Mesodermal cell (in vitro differentiated cells): Measurements from ENCODE around the gene LIPJ. TPM values are rescaled to one million over a fixed set of nuclear protein-coding genes. Genes with fewer than 3 reads are reported as not detected.

Experiments used
- H3K27ac ChIP-seq: 2 replicates; pipeline ENCODE4 v1.7.0; 2013; ENCODE audit warnings: mild to moderate bottlenecking, low read depth, low read length, moderate library complexity; ENCODE audit not compliant: severe bottlenecking
- H3K36me3 ChIP-seq: 2 replicates; pipeline ENCODE4 v1.7.1; 2013; ENCODE audit warnings: mild to moderate bottlenecking, low read length, moderate library complexity; ENCODE audit not compliant: control insufficient read depth, insufficient read depth
- H3K4me1 ChIP-seq: one replicate; pipeline ENCODE4 v1.7.1; 2013; ENCODE audit warnings: mild to moderate bottlenecking, low read length; ENCODE audit not compliant: insufficient read depth, control insufficient read depth, poor library complexity, severe bottlenecking
- H3K4me3 ChIP-seq: 2 replicates; pipeline ENCODE4 v1.7.0; 2013; ENCODE audit warnings: low read length, control low read depth, mild to moderate bottlenecking; ENCODE audit not compliant: insufficient read depth, poor library complexity, severe bottlenecking; ENCODE audit errors: extremely low read depth
- H3K9me3 ChIP-seq: 2 replicates; pipeline ENCODE4 v1.7.1; 2013; ENCODE audit warnings: mild to moderate bottlenecking, low read length, moderate library complexity; ENCODE audit not compliant: control insufficient read depth
- WGBS, 2 experiments: methylation state at CpG; one replicate each; pipeline ENCODE4 v1.1.5; 2013; ENCODE audit warnings: missing lambda C conversion rate in 2 of 2; ENCODE audit not compliant: insufficient coverage in 2 of 2; 5-methylcytosine and 5-hydroxymethylcytosine counted together
- polyA plus RNA-seq, 2 experiments: library from polyadenylated mRNA; stranded (reverse); fragments of 50-300 nt; gene quantifications; one replicate each; pipeline ENCODE4 v1.2.3, GENCODE V29; 2013

LIPJ gene, protein sequence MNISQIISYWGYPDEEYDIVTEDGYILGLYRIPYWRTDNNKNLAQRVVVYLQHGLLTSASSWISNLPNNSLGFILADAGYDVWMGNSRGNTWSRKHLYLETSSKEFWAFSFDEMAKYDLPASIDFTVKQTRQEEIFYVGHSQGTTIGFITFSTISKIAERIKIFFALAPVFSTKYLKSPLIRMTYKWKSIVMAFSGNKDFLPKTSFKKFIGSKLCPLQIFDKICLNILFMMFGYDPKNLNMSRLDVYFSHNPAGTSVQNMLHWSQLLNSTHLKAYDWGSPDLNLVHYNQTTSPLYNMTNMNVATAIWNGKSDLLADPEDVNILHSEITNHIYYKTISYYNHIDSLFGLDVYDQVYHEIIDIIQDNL
- not detected for polyA plus RNA-seq (2013, experiment 1 of 2)
- not detected for polyA plus RNA-seq (2013, experiment 2 of 2)

DNA sequence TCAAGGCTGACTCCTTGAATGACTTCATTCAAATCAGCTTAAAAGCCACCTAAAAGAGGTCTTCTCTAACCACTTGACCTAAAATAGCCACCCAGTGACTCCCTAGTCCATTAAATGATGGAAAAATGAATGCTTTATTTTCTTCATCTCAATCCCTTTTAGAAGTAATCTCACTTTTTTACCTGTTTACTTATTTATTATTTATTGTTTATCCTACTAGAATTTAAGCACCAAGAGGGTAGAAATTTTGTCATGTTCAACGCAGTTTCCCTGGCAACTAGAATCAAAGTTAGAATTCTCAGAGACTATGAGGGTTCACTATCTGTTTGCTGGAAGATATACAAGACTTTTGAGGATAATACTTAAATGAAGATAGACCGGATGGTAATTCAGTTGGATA lies at the start of gene LIPJ:
TSS of gene LIPJ (plus strand) at position 301 of the 400 bp plus-strand sequence. CDS start 3,926 bp downstream, outside the sequence.
- H3K4me1 ChIP-seq = no peaks in the 10 kb centered on the region
- no peak within 1 kb of the TSS for H3K4me3 ChIP-seq
- H3K9me3 ChIP-seq = no peaks in the 10 kb centered on the region
- no peaks in the 10 kb centered on the region for H3K36me3 ChIP-seq
- H3K27ac ChIP-seq = no peak within 1 kb of the TSS
- 100% methylated on average over 1 to 2 of the region's 2 CpGs for WGBS, 2 experiments

DNA sequence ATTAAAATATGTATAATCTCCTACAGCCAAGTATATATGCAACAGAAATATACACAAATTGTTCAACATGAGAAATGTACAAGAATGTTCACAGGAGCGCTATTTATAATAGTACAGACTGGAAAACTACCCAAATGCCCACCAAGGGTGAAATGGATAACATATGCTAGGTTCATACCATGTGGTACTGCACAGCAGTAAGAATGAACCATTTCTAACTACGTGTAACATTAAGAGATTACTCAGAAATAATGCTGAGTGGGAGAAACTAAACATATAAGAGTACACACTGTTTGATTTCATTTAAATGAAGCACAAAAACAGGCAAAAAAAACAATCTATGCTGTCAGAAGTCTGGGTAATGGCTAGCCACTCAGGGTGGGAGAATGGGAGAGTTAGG lies 49.2 kb upstream of the LIPJ start:
- no peak overlapping the region for H3K4me3 ChIP-seq
- H3K4me1 ChIP-seq = peaks cover 19% of the 10 kb centered on the region
- no peak overlapping the region for H3K27ac ChIP-seq
- H3K9me3 ChIP-seq = no peaks in the 10 kb centered on the region
- H3K36me3 ChIP-seq = no peaks in the 10 kb centered on the region
- WGBS, 2 experiments = 83% methylated on average over 1 of the region's 2 CpGs; no CpG with 5 or more reads in 1 of the 2 experiments

DNA sequence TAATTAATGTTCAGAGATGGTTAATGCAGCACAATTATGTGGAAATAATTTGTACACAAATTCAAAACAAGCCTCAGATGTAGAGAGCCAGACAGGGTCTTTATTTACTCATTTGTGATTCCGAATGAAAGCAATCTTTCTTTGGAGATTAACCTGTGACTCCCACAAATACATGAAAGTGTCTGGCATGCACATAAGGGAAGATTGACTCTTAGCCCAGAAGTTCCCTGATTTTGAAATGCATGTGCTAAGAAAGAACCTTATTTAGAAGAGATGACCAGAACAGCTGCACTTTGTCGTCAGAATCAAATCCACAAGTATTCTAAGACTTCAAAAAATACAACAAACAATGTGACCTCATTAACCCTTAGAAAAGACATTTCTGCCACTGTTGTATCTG lies 48.5 kb upstream of the LIPJ start:
- no peak overlapping the region for H3K27ac ChIP-seq
- no peaks in the 10 kb centered on the region for H3K36me3 ChIP-seq
- no peak overlapping the region for H3K4me3 ChIP-seq
- WGBS, 2 experiments = 50 to 100% methylated on average over 1 to 2 of the region's 2 CpGs
- H3K4me1 ChIP-seq = peaks cover 19% of the 10 kb centered on the region
- no peaks in the 10 kb centered on the region for H3K9me3 ChIP-seq

DNA sequence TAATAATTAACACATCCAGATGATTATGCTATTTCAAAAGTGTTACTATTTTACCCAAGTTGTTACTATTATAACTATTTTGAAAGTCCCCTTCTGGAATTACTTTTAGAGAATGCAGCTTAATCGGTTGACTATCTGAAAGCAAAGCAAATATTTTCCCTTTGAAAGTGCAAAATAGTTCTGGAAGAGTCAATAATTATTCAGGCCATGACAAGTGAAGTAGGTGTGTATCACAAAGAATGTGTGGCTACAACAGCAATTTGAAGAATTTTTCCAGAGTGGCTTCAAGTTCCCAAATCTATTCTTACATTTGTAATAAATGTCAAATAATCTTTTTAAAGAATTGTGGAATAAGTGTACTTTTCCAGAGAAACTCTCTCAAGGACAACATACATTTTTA lies 46.2 kb upstream of the LIPJ start:
- no peaks in the 10 kb centered on the region for H3K9me3 ChIP-seq
- no peak overlapping the region for H3K27ac ChIP-seq
- WGBS, 2 experiments = 75% methylated on average over 1 of the region's 1 CpG; no CpG with 5 or more reads in 1 of the 2 experiments
- no peak overlapping the region for H3K4me3 ChIP-seq
- H3K36me3 ChIP-seq = no peaks in the 10 kb centered on the region
- H3K4me1 ChIP-seq = peaks cover 19% of the 10 kb centered on the region

DNA sequence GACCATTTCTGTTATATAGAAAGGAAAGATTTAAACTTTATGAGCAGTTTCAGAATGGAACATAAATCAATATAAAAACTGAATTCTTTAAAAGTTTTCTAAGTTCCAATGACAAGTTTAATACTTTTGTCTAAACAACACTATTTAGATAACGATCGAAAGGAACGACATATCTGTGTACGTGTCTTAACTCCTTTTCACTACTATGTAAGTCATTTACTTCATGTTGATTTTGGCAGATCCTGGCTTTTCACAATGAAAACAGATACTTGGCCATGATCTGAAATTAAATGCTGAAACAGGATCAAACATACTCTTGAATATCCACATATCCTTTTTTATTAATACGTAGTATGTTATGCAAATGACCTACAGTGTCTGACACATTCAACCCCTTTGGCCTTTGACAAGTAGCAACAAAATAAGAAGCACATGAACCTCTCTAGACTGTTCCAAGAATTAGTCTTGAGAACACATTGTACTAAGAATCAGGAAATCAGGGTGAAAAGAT lies 45.4 kb upstream of the LIPJ start:
- Histone ChIP-seq H3K4me3 (no peak overlapping the region), H3K36me3 (no peaks in the 10 kb centered on the region), H3K4me1 (peaks cover 19% of the 10 kb centered on the region), H3K9me3 (no peaks in the 10 kb centered on the region), H3K27ac (no peak overlapping the region)
- 96 to 97% methylated on average over 4 of the region's 5 CpGs for WGBS, 2 experiments

DNA sequence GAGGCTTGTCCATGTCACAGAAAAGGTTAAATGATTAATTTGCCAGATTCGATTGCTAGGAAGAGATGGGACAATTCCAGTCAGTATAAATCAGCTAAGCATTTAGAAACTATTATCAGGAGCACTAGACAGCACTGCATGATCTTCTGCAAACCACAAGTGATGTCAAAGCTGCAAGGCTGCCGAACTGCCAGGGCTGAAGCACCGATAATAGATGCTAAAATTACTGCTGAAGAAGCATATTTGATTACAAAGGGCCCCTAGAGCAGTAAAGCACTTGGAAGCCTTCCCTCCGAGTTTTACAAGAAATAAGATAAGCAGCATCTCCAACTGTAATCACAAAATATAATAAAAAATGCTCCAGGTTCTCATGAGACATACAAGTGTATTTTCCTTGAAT lies 44.0 kb upstream of the LIPJ start:
- WGBS, 2 experiments = 84 to 97% methylated on average over 4 of the region's 4 CpGs

DNA sequence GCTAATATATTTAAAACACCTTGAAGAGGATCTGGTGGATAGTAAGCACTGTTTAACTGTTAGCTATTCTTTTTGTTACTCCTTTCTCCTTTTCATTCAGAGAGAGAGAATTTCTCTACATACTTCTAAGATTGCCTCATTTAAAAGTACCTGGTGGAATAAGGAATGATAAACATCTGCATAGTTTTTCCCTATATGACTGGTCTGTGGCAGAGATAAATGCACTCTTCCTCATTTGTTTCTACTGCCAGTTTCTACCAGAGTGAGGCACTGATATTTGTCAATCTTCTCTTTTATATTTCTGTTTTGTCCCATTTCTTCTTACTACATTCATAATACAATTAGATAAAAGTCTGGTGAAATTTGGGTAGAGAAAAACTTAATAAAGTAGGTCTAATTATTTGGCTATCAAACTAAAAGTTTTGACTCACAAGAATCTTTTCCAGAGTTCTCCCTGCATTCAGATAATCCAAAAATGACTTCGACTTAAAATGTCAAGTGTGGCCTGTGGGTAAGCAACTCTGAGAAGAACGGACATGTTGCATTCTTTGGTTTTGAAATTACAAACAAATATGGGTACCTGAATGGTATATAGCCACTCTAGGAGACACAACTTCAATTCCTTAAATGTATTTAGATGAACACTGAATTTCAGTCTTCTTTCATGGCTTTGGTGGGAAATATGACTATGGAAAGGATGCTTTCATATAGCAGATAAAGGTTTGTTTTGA lies 42.3 kb upstream of the LIPJ start:
- Histone ChIP-seq H3K27ac (no peak overlapping the region), H3K36me3 (no peaks in the 10 kb centered on the region), H3K9me3 (no peaks in the 10 kb centered on the region), H3K4me3 (no peak overlapping the region), H3K4me1 (peaks cover 4% of the 10 kb centered on the region)
- WGBS, 2 experiments = 100% methylated on average over 1 of the region's 2 CpGs; no CpG with 5 or more reads in 1 of the 2 experiments

More for the DNA sequence above, 44.0 kb upstream of the LIPJ start:
- Histone ChIP-seq H3K9me3 (no peaks in the 10 kb centered on the region), H3K4me3 (no peak overlapping the region), H3K27ac (no peak overlapping the region), H3K4me1 (peaks cover 16% of the 10 kb centered on the region), H3K36me3 (no peaks in the 10 kb centered on the region)

DNA sequence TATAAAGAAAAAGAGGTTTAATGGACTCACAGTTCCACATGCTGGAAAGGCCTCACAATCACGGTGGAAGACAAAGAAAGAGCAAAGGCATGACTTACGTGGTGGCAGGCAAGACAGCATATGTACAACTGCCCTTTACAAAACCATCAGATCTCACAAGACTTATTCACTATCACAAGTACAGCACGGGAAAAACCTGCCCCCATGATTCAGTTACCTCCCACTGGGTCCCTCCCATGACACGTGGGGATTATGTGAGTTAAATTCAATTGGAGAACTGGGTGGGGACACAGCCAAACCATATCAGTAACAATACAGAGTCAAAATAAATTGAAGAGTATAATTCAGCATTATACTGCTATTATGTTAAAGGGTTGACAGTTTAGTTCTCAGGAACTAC lies 41.2 kb upstream of the LIPJ start:
- H3K36me3 ChIP-seq = no peaks in the 10 kb centered on the region
- H3K4me3 ChIP-seq = no peak overlapping the region
- no peak overlapping the region for H3K27ac ChIP-seq
- WGBS, 2 experiments = 85 to 94% methylated on average over 2 of the region's 4 CpGs
- no peaks in the 10 kb centered on the region for H3K9me3 ChIP-seq
- peaks cover 4% of the 10 kb centered on the region for H3K4me1 ChIP-seq

DNA sequence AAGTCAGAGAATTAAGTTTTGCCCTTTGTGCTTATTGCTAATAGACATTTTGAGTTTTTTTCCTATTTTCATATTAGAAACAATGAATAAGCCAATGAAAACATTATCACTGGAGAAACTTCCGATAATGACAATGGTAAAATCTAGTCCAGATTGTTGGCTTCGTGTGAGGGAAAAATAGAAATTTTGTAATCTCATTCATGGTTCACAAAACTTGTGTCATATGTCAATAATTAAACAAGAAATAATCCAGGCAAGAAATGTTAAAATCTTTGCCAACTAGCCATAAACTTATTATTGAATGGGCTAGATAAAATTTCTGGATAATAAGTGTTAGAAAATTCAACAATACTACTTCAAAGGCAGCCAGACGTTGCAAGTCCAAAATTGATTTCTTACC lies 40.1 kb upstream of the LIPJ start:
- Histone ChIP-seq H3K36me3 (no peaks in the 10 kb centered on the region), H3K9me3 (no peaks in the 10 kb centered on the region), H3K4me3 (no peak overlapping the region), H3K27ac (no peak overlapping the region), H3K4me1 (peaks cover 4% of the 10 kb centered on the region)
- no CpG with 5 or more reads among the region's 3 CpGs for WGBS, 2 experiments

DNA sequence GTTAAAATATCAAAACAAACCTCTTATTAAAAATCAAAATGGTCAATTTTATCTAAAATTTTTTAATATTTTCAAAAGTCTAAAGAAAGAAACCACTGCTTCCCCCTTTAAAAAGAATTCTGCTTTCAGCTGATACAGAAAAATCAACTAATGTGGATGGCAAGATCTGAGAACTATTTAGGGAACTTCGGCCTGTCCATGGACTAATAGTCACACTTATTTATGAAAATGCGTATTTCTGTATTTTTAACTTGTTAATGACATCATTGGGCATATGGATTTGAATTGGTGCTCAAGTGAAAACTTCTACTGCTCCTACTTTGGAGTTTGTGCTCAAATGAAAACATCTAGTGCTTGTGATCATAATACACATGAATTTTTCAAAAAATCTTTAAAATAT lies 35.3 kb upstream of the LIPJ start:
- H3K9me3 ChIP-seq = peaks cover 3% of the 10 kb centered on the region
- no peaks in the 10 kb centered on the region for H3K4me1 ChIP-seq
- no peaks in the 10 kb centered on the region for H3K36me3 ChIP-seq
- H3K27ac ChIP-seq = no peak overlapping the region
- H3K4me3 ChIP-seq = no peak overlapping the region
- 100% methylated on average over 1 of the region's 2 CpGs; no CpG with 5 or more reads in 1 of the 2 experiments for WGBS, 2 experiments
